Mammary epithelial cell (primary cell): Measurements from ENCODE around the gene BTRC.

ENCODE experiments used
- EZH2 ChIP-seq: IDR thresholded peaks from 2 replicates; pipeline ENCODE4 v1.6.1; 2012; ENCODE audit warnings: low read length, inconsistent platforms, borderline replicate concordance
- TF ChIP-seq, protein P1 (sequence below), 2 donors: IDR thresholded peaks in 1 of 2; conservative IDR thresholded peaks in 1 of 2; 2 replicates each; pipeline ENCODE4 v1.5.1; 2011 to 2012; ENCODE audit warnings: inconsistent platforms in 2 of 2, low read length in 2 of 2, mild to moderate bottlenecking in 2 of 2, control low read depth in 1 of 2, low read depth in 1 of 2; ENCODE audit not compliant: insufficient read depth in 1 of 2; ENCODE audit errors: extremely low read depth in 1 of 2

DNA sequence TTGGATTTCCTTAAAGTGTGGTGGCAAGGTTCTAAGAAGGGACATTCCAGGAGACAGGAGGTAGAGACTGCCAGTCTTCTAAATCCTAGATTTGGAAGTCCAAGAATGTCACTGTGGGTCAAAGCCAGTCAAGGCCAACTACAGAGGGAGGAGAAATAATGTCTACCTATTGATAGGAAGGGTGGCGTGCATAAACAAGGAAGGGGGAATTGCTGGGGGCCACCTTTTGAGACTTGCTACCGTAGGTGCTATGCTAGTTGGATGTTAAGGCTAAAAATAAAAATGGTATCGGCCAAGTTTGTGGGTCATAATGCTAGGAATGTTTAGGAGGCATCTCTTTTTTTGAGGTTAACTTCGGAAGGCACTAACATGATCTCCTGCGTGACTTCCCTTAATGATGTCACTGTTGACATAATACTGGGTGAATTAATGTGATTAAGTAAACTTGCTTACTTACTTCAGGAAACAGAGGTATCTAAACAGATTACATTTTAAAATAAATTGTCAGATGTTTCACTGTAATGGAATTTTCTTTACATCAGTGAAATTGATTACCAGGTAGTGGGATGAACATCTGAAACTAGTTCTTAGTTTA lies 4.8 kb downstream of the BTRC start:
- TF ChIP-seq, protein P1, sequence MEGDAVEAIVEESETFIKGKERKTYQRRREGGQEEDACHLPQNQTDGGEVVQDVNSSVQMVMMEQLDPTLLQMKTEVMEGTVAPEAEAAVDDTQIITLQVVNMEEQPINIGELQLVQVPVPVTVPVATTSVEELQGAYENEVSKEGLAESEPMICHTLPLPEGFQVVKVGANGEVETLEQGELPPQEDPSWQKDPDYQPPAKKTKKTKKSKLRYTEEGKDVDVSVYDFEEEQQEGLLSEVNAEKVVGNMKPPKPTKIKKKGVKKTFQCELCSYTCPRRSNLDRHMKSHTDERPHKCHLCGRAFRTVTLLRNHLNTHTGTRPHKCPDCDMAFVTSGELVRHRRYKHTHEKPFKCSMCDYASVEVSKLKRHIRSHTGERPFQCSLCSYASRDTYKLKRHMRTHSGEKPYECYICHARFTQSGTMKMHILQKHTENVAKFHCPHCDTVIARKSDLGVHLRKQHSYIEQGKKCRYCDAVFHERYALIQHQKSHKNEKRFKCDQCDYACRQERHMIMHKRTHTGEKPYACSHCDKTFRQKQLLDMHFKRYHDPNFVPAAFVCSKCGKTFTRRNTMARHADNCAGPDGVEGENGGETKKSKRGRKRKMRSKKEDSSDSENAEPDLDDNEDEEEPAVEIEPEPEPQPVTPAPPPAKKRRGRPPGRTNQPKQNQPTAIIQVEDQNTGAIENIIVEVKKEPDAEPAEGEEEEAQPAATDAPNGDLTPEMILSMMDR (conservative IDR thresholded peaks at IDR 0.05 in 1 of 2, IDR thresholded peaks at IDR 0.05 in 1 of 2; ENCODE audit: extremely low read depth in 1 of 2, insufficient read depth in 1 of 2, low read depth in 1 of 2, low read length in 2 of 2) = no peak
- no peak for TF ChIP-seq EZH2
